ENCODE measurements around the gene SESTD1. TPM values are rescaled to one million over a fixed set of nuclear protein-coding genes. Genes with fewer than 3 reads are reported as not detected.
A peak's percentile ranks its signal among the peaks of the same experiment; 100 is the strongest.

SESTD1 gene
- total and polyA plus RNA-seq, 2 of the 13 experiments (the other 11 are each of a cell fraction or from before 2014, with no cell fraction given) = 74.4 to 101 TPM

DNA sequence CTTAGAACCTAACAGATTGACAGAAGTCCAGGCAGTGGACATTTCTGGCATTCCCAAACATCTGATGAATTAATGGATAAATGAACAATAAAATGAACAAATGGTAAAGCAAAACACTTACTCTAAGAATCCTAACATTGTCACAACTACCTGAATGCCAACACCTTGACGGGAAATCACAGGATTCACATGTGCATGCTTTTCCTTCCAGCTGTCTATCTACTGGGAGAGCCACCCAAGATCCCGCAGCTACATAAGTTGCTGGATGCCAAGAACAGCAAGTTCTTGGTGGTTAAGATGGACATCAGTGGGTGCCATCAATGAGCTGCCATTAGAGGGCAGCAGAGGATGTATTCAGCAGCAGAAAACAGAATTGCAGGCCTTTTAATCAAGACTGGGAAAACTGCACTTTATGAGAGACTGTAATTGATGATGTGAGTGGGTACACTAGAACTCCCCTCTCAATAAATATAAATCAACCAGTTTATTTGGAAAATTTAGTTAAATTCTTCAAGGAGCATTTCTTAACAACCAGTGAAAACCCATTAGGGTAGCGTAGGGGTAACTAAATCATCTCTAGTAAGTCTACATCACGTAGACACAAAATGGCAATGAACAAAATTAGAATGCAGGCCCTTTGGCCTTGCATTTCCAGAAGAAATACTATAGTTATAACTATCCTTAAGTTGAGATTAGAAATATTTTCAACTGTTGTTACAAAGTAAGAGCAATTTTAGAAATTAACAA, 45.6 kb downstream of the SESTD1 start (continued):
- TF ChIP-seq, protein P1, sequence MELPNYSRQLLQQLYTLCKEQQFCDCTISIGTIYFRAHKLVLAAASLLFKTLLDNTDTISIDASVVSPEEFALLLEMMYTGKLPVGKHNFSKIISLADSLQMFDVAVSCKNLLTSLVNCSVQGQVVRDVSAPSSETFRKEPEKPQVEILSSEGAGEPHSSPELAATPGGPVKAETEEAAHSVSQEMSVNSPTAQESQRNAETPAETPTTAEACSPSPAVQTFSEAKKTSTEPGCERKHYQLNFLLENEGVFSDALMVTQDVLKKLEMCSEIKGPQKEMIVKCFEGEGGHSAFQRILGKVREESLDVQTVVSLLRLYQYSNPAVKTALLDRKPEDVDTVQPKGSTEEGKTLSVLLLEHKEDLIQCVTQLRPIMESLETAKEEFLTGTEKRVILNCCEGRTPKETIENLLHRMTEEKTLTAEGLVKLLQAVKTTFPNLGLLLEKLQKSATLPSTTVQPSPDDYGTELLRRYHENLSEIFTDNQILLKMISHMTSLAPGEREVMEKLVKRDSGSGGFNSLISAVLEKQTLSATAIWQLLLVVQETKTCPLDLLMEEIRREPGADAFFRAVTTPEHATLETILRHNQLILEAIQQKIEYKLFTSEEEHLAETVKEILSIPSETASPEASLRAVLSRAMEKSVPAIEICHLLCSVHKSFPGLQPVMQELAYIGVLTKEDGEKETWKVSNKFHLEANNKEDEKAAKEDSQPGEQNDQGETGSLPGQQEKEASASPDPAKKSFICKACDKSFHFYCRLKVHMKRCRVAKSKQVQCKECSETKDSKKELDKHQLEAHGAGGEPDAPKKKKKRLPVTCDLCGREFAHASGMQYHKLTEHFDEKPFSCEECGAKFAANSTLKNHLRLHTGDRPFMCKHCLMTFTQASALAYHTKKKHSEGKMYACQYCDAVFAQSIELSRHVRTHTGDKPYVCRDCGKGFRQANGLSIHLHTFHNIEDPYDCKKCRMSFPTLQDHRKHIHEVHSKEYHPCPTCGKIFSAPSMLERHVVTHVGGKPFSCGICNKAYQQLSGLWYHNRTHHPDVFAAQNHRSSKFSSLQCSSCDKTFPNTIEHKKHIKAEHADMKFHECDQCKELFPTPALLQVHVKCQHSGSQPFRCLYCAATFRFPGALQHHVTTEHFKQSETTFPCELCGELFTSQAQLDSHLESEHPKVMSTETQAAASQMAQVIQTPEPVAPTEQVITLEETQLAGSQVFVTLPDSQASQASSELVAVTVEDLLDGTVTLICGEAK (IDR thresholded peaks at IDR 0.05) = no peak
- TF ChIP-seq, protein P1 (CRISPR knock-in tag; IDR thresholded peaks at IDR 0.05) = no peak
- TF ChIP-seq TEAD3 (CRISPR knock-in tag; optimal IDR thresholded peaks at IDR 0.05; ENCODE audit: borderline replicate concordance) (peak; percentile 66), ZSCAN12 (CRISPR knock-in tag; IDR thresholded peaks at IDR 0.05) (no peak), JDP2 (CRISPR knock-in tag; IDR thresholded peaks at IDR 0.05; ENCODE audit: borderline replicate concordance) (no peak), YY1 (IDR thresholded peaks at IDR 0.05; ENCODE audit: insufficient read depth, insufficient replicate concordance, low read depth, low read length) (no peak), SMAD3 (CRISPR knock-in tag; IDR thresholded peaks at IDR 0.05) (peak; percentile 82), ZIK1 (CRISPR knock-in tag; IDR thresholded peaks at IDR 0.05; ENCODE audit: borderline replicate concordance, low read depth) (no peak), THYN1 (CRISPR knock-in tag; IDR thresholded peaks at IDR 0.05; ENCODE audit: borderline replicate concordance, low read depth) (no peak), ZNF781 (CRISPR knock-in tag; IDR thresholded peaks at IDR 0.05; ENCODE audit: borderline replicate concordance, not compliant biosample characterization) (no peak), SIX1 (CRISPR knock-in tag; IDR thresholded peaks at IDR 0.05; ENCODE audit: borderline replicate concordance) (no peak), HMGA1 (CRISPR knock-in tag; conservative IDR thresholded peaks at IDR 0.05) (peak; percentile 89; the same call in 1 of the 2 replicates), ZNF3 (CRISPR knock-in tag; IDR thresholded peaks at IDR 0.05) (peak; percentile 11; the same call in 1 of the 2 replicates)
- TF ChIP-seq, protein P2, sequence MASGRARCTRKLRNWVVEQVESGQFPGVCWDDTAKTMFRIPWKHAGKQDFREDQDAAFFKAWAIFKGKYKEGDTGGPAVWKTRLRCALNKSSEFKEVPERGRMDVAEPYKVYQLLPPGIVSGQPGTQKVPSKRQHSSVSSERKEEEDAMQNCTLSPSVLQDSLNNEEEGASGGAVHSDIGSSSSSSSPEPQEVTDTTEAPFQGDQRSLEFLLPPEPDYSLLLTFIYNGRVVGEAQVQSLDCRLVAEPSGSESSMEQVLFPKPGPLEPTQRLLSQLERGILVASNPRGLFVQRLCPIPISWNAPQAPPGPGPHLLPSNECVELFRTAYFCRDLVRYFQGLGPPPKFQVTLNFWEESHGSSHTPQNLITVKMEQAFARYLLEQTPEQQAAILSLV (CRISPR knock-in tag; IDR thresholded peaks at IDR 0.05; ENCODE audit: borderline replicate concordance) = no peak
- TF ChIP-seq, protein P3, sequence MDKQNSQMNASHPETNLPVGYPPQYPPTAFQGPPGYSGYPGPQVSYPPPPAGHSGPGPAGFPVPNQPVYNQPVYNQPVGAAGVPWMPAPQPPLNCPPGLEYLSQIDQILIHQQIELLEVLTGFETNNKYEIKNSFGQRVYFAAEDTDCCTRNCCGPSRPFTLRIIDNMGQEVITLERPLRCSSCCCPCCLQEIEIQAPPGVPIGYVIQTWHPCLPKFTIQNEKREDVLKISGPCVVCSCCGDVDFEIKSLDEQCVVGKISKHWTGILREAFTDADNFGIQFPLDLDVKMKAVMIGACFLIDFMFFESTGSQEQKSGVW (CRISPR knock-in tag; IDR thresholded peaks at IDR 0.05; ENCODE audit: borderline replicate concordance) = no peak
- TF ChIP-seq, protein P4, sequence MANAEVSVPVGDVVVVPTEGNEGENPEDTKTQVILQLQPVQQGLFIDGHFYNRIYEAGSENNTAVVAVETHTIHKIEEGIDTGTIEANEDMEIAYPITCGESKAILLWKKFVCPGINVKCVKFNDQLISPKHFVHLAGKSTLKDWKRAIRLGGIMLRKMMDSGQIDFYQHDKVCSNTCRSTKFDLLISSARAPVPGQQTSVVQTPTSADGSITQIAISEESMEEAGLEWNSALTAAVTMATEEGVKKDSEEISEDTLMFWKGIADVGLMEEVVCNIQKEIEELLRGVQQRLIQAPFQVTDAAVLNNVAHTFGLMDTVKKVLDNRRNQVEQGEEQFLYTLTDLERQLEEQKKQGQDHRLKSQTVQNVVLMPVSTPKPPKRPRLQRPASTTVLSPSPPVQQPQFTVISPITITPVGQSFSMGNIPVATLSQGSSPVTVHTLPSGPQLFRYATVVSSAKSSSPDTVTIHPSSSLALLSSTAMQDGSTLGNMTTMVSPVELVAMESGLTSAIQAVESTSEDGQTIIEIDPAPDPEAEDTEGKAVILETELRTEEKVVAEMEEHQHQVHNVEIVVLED (CRISPR knock-in tag; IDR thresholded peaks at IDR 0.05; ENCODE audit: borderline replicate concordance) = no peak

Measured in HepG2 (cell line).